HG03064 (cell line): ENCODE measurements around the gene GYPC.

Source experiments
- ATAC-seq: cut with Tn5 transposase; IDR thresholded peaks from one replicate; pipeline ENCODE4 v1.9.1; 2021; ENCODE audit warnings: low read depth; ENCODE audit not compliant: unreplicated experiment

Gene GYPC

DNA sequence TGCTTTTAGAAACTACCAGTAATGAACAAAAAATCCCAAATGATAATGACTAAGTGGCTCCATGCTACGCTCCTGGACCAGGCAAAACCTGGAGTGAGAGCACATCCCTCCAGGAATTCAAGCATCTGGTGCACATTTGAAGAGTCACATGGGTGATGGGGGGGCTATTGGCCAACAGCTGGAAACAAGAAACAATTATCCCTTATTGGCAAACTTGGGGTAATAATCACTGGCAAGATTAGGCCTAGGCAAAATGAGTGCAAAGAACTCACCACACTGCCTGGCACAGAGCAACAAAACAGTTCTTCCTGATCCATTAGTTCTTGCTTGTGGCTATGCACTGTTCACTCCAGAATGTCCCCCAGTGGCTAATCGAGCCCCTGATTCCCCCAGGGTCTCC, 66.1 kb downstream of the GYPC start:
- ATAC-seq, result no peak

DNA sequence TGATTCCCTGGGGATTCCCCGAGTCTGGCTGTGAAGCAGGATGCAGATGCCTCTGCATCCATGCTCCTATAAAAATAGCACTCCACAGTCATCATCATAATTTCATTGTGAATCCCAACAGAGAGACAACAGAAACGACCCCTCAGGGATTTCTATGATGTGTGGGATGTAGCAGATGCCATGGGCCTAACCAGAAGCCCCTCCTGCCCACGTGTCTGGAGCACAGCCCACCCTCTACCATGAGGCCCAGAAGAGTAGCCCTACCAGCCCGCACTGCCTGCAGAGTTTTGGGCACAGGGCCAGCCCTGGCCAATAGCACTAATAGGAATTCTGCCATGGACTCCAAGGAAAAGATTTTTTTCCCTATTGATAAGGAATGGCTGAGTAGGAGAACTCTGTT, 66.6 kb downstream of the GYPC start:
- ATAC-seq, result no peak

DNA sequence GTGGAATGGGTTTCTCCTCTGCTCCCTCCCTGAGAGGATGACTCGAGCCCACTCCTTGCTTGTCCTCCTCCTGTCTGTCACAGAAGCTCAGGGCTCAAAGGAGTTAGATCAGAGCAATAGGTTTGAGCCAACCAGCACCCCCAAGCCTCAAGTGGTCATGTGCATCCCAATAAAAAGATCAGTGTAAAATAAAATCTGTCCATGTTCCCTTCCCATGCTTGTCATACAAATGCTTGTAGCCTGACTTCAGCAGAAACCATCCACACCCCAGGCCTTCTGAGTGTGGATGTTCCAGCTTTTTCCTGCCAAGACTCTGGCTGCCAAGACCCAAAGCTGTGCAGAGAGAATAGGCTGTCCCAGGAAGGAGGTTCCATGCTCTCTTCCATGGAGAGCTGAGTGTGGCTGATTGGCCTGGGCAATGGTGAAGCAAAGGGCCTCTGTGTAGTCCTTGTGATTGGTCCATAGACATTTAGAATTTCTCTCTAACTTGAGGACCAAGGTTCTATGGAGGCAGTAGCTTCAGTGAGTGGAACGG, 67.4 kb downstream of the GYPC start:
- ATAC-seq, result no peak

DNA sequence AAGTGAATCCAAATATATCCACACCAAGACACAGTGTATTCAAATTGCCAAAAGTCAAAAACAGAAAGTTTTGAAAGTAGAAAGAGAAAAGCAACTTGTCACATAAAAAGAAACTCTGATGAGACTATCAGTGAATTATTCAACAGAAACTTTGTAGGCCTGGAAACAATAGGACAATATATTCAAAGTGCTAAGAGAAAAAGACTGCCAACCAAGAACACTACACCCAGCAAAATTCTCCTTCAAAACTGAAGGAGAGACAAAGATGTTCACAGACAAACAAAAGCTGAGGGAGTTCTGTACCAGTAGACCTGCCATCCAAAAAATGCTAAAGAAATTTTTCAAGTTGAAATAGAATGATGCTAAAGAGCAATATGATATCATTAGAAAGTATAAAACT, 69.6 kb downstream of the GYPC start:
- ATAC-seq, result no peak

DNA sequence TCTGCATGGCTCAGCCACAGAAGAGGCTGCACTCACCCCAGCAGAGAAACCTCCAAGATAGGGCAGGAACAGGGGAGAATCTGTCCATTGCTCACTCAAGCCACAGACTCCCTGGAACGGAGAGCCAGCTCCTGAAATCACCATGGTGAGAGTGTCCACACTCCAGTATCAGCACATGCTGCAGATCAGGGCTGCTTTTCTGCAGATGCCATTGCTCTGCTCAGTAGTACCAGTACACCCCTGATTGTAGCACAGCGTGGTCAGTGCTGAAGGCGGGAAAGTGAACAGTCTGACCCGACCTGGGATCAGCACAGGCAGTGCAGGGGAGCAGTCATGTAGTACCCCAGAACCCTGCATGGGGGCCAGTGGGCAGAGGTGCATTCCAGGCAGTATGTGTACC, 73.9 kb downstream of the GYPC start:
- no peak for ATAC-seq

DNA sequence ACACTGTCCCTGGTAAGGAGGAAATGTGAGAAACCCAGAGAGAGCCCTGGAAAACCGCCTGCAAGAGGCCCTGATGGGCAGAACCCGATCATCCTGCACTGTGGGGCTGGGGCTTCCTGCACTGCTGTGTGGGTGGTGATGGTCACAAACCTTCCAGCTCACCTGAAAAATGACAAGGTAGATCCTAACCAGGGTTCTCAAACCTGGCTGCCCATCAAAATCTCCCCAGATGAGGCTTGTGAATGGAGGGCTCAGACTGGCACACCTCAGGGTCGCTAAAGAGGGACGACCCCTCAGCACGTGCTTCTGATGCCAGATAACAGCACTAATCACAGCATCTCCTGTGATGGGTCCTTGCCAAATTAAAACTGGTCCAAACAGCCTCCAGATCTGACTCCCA, 74.7 kb downstream of the GYPC start:
- ATAC-seq, result no peak

DNA sequence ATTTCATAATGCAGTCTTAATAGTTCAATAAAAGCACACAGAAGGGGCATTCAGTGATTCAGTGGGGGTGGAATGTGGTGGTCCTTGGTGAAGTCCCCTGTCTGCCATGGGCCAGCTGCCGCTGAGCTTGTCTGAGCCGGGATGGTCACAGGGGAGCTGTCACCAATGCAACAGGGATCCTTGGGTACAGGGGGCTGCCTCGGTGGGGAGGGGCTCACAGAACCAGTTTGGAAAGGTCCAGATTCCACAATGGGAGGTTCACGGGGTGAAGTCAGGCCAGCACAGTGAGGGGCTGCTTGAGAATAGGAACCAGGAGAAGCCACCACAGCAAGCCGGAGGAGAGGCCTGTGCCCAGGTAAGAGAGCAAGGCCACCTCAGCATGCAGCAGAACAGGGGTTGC, 75.4 kb downstream of the GYPC start:
- no peak for ATAC-seq

DNA sequence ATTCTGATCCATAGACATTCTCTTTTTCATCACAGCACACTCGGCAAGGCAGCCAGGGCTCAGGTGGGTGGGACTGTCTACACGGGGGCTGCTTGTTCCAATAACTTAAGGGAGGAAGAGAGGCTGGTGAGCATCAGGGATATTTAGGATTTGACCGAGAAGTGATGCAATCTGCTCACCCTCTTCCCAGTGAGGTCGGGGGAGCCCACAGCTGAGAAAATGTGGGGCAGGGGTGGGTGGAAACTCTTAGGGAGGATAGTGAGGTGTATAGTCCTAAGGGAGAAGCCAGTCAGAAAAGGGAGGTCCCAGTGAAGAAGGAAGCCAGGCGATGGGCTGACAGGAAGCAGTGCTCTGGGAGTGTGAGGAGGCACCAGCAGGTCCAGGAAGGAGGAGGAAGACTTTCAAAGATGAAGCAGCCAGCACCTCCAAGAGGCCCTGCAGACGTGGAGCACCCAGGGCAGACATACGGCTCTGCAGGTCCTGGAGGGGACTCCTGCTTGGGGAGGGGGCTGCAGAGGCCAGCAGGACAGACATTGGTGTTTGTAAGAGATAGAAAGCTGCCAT, 76.8 kb downstream of the GYPC start:
- no peak for ATAC-seq

DNA sequence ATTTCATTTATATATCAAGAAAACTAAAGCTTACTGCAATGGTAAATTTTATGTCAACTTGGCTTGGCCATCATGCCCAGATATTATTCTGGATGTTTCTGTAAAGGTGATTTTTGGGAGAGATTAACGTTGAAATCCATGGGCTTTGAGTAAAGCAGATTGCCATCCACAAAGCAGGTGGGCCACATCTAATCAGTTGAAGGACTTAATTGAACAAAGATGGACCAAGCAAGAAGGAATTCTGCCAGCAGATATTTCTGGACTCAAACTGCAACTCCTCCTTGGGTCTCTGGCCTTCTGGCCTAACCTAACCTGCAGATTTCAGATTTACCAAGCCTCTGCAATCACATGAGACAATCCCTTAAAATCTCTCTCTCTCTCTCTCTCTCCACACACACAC, 77.8 kb downstream of the GYPC start:
- no peak for ATAC-seq

DNA sequence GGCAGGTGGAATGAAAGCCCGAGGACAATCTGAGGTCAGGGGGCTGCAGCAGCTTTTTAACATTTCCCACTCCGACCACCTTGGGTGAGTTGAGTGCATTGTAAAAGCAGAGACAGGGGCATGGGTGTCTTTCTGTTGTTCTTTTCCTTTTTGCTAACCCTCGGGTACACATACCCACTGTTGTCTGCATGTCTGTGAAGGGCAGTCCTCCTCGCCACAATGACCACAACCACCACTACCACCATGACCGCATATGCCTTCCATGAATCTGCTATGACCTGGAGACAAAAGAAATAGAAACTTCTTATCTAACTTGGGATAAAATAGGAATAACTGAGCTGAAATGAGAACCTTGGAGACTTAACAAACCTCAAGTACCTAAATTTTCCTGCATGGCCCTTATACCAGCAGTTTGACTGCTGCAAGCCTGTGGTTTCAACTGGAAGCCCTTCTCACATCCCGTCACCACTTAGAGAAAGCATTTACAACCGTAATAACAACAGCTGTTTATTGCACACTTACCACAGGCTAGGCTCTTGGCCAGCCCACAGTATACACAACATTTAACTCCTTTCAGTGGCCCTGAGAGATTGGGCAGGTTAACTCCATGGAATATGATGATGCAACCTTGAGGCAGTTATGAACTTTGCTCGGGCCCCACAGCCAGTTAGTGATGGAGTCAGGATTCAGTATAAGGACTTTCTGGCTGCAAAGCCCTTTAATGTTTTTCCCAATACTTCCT, 80.3 kb downstream of the GYPC start:
- no peak for ATAC-seq

DNA sequence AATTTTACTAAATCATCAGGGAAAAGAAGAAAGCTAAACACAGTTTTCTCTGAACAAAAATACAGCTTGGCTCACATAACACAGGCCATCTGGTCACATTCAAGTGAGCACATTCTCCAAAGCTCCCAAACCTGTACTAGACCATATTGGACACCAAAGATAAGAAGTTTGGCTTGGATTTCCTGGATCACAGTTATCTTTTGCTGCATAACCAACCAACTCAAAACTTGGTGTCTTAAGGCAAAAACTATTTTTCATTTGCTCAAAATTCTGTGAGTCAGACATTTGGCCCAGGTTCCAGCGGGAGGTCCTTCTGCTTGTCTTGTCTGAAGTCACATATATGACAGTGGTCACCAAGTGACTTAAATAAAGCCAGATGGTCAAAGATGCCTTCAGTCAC, 83.2 kb downstream of the GYPC start:
- no peak for ATAC-seq

DNA sequence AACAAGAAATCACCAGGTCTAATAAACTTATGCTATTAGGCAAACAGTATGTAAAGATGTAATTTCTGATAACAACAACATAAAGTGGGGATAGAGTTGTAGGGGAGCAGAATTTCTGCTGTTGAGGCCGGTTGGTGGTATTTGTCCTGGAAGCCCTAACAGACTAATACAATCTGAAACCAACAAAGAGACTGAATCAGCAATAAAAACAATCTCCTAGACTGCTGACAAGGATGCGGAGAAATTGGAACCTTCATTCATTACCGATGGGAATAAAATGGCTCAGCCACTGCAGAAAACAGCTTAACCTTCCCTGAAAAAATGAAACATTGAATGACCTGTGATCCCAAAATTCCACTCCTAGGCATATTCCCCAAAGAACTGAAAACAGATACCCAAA, 88.7 kb downstream of the GYPC start:
- no peak for ATAC-seq
